Measurements from ENCODE around the gene NGDN. TPM values are rescaled to one million over a fixed set of nuclear protein-coding genes. Genes with fewer than 3 reads are reported as not detected.

Gene NGDN
- total RNA-seq, 1 experiment from 2014 or later = 42.0 TPM

- intact Hi-C loops (cut with micrococcal nuclease) = no loop called here
- peaks cover 12% of the 10 kb centered on the region for H3K27me3 ChIP-seq (ENCODE audit: insufficient read depth, low read length)
- no peak for ATAC-seq
Observed at GRCh38 chr14:23431486-23431885, 38.0 kb upstream of the NGDN start.

More at GRCh38 chr14:23431486-23431885, 38.0 kb upstream of the NGDN start:
- POLR2A ChIA-PET = no interaction called here
- DNase-seq (ENCODE audit: low read depth, low spot score) = no peak
- Histone ChIP-seq H3K9me2 (ENCODE audit: insufficient read depth) (no peaks in the 10 kb centered on the region), H3K4me2 (ENCODE audit: low read length) (no peak overlapping the region), H3K9me3 (ENCODE audit: control insufficient read depth in 1 of 2, insufficient read depth in 1 of 2, low read depth in 1 of 2, low read length in 2 of 2) (no peaks in the 10 kb centered on the region), H3K4me3 (replicated peaks in 1 of 2; ENCODE audit: low read depth in 1 of 2, low read length in 2 of 2) (no peak overlapping the region), H3K79me2 (ENCODE audit: insufficient read depth, low read length) (no peaks in the 10 kb centered on the region), H3K36me3 (ENCODE audit: control insufficient read depth in 1 of 2, insufficient read depth in 2 of 2, low read length in 2 of 2) (no peaks in the 10 kb centered on the region), H3K9ac (ENCODE audit: low read length) (no peak overlapping the region), H3K4me1 (ENCODE audit: control insufficient read depth in 1 of 2, insufficient read depth in 2 of 2, low read length in 2 of 2) (no peaks in the 10 kb centered on the region), H4K20me1 (ENCODE audit: insufficient read depth) (no peaks in the 10 kb centered on the region), H2AFZ (ENCODE audit: low read depth, low read length, poor library complexity, severe bottlenecking) (no peak overlapping the region), H3K27ac (ENCODE audit: low read depth, low read length) (no peak overlapping the region)
- RAD21 ChIA-PET (ENCODE audit: low non-redundant PET in 1 of 2, low total read pairs in 2 of 2, uncharacterized antibody in 2 of 2, unreplicated experiment in 2 of 2) = no interaction called here
- BruUV-seq (replicated peaks) = no TSS peak
- CTCF ChIA-PET = no interaction called here
- TF ChIP-seq JUND (IDR thresholded peaks at IDR 0.05) (no peak), ZFX (IDR thresholded peaks at IDR 0.05) (no peak), SIN3A (IDR thresholded peaks at IDR 0.05; ENCODE audit: low read depth) (no peak), POLR2AphosphoS5 (IDR thresholded peaks at IDR 0.05; ENCODE audit: low read depth, low read length) (no peak), ZNF274 (IDR thresholded peaks at IDR 0.05; ENCODE audit: low read depth, low read length) (no peak), CEBPB (IDR thresholded peaks at IDR 0.05; ENCODE audit: low read depth) (no peak), REST (IDR thresholded peaks at IDR 0.05; ENCODE audit: low read depth) (no peak), CBX3 (IDR thresholded peaks at IDR 0.05; ENCODE audit: low read depth) (no peak), SRF (IDR thresholded peaks at IDR 0.05; ENCODE audit: low read depth) (no peak), POLR2A (IDR thresholded peaks at IDR 0.05; ENCODE audit: borderline replicate concordance, extremely low read depth, insufficient read depth, insufficient read length) (no peak), EZH2 (IDR thresholded peaks at IDR 0.05) (no peak), RAD21 (IDR thresholded peaks at IDR 0.05; ENCODE audit: low read depth) (no peak), EGR1 (IDR thresholded peaks at IDR 0.05; ENCODE audit: low read depth) (no peak), EZH2phosphoT487 (IDR thresholded peaks at IDR 0.05; ENCODE audit: borderline replicate concordance) (no peak), ATF3 (IDR thresholded peaks at IDR 0.05) (no peak), SP1 (IDR thresholded peaks at IDR 0.05; ENCODE audit: low read depth) (no peak), ELF1 (IDR thresholded peaks at IDR 0.05; ENCODE audit: borderline replicate concordance, low read depth) (no peak)

Data from HCT116 (cell line).